GM19467 (cell line): ENCODE measurements around the gene TMEM231.
"Not testable (repeated sequence)": the region's sequence is repeated elsewhere in the genome, so short reads cannot be mapped to it uniquely, and the experiment has no call there.

Experiments
- ATAC-seq: cut with Tn5 transposase; IDR thresholded peaks from one replicate; pipeline ENCODE4 v1.9.1; 2021; ENCODE audit warnings: mild to moderate bottlenecking, moderate library complexity; ENCODE audit not compliant: unreplicated experiment

TMEM231 gene

GRCh38 chr16:75567911-75568310 is 11.9 kb upstream of the TMEM231 start:
- ATAC-seq: no peak

DNA sequence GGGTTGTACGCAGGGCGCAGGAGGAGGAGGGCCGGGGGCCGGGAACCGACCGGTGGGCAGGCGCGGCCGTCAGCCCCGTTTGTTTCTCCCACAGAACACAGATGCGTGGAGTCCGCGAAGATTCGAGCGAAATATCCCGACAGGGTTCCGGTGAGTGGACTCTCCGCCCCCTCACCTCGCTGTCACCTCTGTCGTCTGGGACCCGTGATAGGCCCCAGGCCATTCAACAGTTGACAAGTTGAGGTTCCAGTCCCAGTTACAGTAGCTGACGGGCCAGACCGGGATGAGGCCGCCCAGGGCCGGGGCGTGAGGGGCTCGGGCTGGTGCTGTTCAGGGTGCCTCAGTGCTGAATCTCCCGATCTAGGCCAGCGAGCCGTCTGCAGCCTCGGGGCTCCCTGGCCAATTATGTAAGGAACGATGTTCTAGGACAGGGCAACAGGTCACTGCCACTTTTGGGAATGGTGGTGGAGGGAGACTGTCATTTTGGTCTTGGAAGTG is 10.8 kb upstream of the TMEM231 start:
- ATAC-seq: no peak

- ATAC-seq: peak; percentile 70
These were observed 10.1 kb upstream of the TMEM231 start, which contains the start of gene GABARAPL2 for GRCh38 chr16:75566040-75566757. Gene GABARAPL2, plus strand, starts transcription at chr16:75566379. Its CDS starts 108 bp downstream, at chr16:75566487.

GRCh38 chr16:75565640-75566039 is 9.6 kb upstream of the TMEM231 start:
- peak; percentile 4 for ATAC-seq

- no peak for ATAC-seq
These were observed 3.7 kb upstream of the TMEM231 start for GRCh38 chr16:75559564-75560372.

DNA sequence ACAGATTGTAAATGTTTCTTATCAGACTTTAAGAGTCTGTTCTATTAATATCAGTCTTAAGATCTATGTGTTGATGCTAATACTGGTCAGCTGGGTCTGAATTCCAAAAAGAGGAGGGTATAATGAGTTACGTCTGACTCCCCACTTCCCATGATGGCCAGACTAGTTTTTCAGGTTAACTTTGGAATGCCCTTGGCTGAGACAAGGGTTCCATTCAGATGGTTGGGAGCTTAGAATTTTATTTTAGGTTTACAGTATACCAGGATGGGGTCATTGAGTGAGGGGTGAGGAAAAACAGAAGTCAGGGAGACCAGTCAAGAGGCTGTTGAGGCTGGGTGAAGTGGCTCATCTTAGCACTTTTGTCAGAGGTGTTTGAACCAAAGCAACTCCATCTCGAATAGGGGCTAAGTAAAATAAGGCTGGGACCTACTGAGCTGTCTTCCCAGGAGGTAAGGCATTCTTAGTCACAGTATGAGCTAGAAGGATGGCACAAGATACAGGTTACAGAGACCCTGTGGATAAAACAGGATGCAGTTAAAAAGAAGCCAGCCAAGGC is 2.9 kb upstream of the TMEM231 start:
- no peak for ATAC-seq

DNA sequence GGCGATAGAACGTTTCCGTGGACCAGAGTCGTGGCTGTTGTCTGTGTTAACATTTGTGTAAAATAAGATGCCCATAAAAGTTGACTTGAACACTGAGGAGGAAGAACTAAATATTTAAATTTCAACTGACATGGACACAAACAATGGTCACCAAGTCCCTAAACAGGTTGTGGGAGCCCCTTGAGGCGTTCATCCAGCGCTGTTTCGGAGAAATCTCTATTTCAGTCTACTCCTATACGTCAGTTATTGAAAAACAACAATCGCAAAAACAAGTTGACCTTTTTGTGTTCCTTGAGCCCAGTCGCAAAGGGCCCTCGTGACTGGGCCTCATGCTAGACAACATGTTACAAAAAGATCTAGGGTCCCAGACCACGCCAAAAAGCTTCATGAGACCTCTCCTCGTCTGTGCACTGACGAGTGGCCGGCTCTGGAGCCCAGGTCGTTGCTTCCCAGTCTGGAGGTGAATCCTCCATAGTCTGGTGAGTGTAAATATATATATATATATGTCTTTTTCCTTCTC is 439 bp upstream of the TMEM231 start:
- ATAC-seq: no peak

GRCh38 chr16:75555213-75555706 is 792 bp downstream of the TMEM231 start:
- ATAC-seq: peak; percentile 32

GRCh38 chr16:75552951-75553350 is 3.1 kb downstream of the TMEM231 start:
- ATAC-seq: no peak

DNA sequence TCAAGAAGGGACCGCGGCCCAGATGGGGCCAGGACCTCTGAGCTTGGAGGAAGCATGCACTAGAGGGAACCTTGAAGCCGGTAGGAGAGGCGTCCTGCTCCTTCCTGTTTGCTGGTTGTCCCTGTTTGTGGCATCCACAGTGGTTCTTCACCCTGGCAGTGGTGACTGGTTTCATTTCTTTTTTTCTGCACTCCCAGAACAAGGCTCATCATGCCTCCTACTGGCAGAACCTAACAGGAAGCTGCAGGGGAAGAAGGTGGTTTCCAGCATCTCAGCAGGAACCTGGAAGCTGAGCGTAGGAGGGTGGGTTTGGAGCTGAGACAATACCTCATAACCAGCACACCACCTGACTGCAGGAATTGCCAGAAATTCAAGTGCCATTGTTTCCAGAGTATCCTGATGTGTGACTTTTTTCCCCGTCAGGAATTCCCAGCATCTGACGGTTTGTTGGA is 5.8 kb downstream of the TMEM231 start:
- ATAC-seq: peak; percentile 80

- ATAC-seq: not testable (repeated sequence)
These were observed 7.6 kb downstream of the TMEM231 start for GRCh38 chr16:75548456-75548855.

GRCh38 chr16:75546293-75546692 is 9.8 kb downstream of the TMEM231 start:
- ATAC-seq: no peak

GRCh38 chr16:75545879-75546278 is 10.2 kb downstream of the TMEM231 start:
- not testable (repeated sequence) for ATAC-seq

DNA sequence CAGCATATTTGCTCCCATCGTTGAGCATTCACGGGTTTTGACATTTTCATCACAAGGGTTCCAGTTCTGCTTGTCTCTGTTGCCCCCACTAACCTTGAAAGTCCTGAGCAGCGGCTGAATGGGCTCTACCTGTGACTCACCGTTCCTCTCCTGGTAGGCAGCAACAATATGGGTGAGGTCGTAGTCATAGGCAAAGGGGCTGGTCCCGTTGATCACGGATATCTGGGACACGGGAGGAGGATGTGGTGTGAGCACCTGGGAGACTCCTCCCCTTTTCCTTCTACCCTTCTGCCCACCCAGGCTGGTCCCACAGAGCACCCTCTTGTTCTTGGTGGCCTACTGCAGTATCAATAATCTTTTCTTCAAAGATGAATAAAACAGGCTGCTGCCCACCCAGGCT is 13.6 kb downstream of the TMEM231 start:
- ATAC-seq: not testable (repeated sequence)

GRCh38 chr16:75541236-75541635 is 14.8 kb downstream of the TMEM231 start:
- no peak for ATAC-seq

DNA sequence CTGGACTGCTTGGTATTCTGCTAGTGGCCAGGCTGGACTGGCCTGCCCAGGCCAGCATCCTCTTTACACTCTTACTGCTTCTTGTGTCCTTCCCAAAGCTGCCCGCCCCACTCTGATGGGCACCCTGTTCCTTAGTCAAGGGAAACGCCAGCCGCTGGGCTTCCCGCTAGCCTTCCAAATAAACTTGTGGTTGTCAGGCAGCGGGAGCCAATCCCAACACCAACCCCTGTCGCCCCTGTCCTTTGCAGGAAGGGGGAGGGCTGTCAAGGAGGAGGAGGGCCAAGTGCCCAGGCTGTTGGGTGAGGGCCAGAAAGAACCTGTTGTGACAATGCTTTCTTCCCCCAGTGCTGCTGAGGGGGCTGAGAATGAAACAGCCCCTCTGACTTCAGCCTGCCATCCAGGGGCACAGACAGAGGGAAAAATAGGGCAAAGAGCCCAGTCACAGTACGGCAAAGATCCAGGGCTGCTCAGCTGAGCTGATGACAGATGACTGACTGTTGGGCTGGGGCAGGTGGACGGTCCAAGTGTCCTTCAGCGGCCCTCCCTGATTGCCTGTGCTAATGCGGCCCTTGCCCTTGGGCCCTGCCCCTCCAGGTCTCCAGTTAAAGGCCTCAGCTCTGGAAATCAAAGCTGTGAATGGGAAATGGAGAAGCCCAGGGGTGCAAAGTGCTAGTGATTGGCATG is 17.0 kb downstream of the TMEM231 start:
- ATAC-seq: not testable (repeated sequence)

GRCh38 chr16:75537776-75538175 is 18.3 kb downstream of the TMEM231 start:
- no peak for ATAC-seq

GRCh38 chr16:75535901-75536300 is 20.2 kb downstream of the TMEM231 start, which contains the start of gene CHST5:
Gene CHST5, minus strand, starts transcription at chr16:75536108. Its CDS starts 5,724 bp downstream, at chr16:75530384.
- no peak for ATAC-seq

DNA sequence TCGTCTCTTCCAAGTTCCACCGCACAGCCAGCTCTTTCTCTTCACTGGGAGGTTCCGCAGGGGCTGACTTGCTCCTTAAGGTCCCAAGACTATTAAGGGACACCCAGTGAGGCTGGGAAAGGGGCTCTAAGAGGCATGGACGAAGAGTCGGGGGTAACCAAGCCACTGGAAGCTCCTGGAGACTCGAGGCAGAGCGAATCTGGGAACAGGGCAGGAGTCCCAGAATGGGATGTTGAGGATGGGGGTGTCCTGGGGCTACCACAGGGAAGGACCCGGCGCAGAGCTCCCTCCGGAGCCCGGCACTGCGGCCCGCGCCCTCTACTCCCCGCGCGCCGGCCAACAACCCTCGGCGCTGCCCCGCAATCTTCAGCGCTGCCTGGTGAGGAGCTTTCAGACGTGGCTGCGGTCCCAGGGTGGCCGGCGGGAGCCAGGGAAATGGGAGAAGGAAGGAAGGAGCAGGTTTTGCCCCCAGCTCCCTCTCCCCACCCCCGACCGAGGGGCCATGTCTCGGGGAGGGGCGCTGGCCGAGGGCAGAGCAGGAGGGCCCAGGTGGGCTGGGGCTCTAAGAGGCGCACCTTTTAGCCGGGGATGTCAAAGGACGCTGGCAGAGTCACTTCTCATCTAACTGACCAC is 20.7 kb downstream of the TMEM231 start:
- ATAC-seq: no peak
